Testis (tissue), 3 donors: ENCODE results near the gene MEGF11. TPM values are rescaled to one million over a fixed set of nuclear protein-coding genes. Genes with fewer than 3 reads are reported as not detected.

Source experiments
- DNase-seq: peaks from one replicate; pipeline ENCODE4 v3.0.0-alpha.2; 2019
- H3K27ac ChIP-seq, 2 donors: fragments of 200-600 bp; sonication (generic); one replicate each; pipeline ENCODE4 v1.5.1; 2019
- H3K27me3 ChIP-seq: fragments of 200-600 bp; sonication (generic); one replicate; pipeline ENCODE4 v1.5.1; 2019
- H3K36me3 ChIP-seq: fragments of 200-600 bp; sonication (generic); one replicate; pipeline ENCODE4 v1.5.1; 2017; ENCODE audit warnings: low read depth; ENCODE audit errors: missing control alignments
- H3K4me1 ChIP-seq: fragments of 200-600 bp; sonication (generic); one replicate; pipeline ENCODE4 v1.5.1; 2019
- H3K4me3 ChIP-seq, 2 donors: fragments of 200-600 bp; sonication (generic); one replicate each; pipeline ENCODE4 v1.5.1; 2017 to 2019
- H3K9me3 ChIP-seq: fragments of 200-600 bp; sonication (generic); one replicate; pipeline ENCODE4 v1.5.1; 2017
- POLR2A ChIP-seq: fragments of 450-650 bp; IDR thresholded peaks from one replicate; pipeline ENCODE4 v1.6.1; 2017; ENCODE audit warnings: antibody characterized with exemption, mild to moderate bottlenecking, moderate library complexity
- WGBS, 2 donors: methylation state at CpG; one replicate each; pipeline ENCODE4 v1.1.5; 2018; 5-methylcytosine and 5-hydroxymethylcytosine counted together
- intact Hi-C: fragments of 100-400 bp; cut with DNase I; formaldehyde crosslinking; loops from one replicate; pipeline ENCODE4 v1.15.1; 2023; ENCODE audit warnings: low total_unique reads
- polyA plus RNA-seq: library from polyadenylated mRNA; stranded (reverse); fragments of 350-450 nt; fragmentation: Illumina TruSeq; extraction: RNeasy Lipid Tissue Mini Kit (QIAGEN cat#74804); gene quantifications from one replicate; pipeline ENCODE4 v1.2.3, GENCODE V29; 2014; ENCODE audit warnings: low read depth, low replicate concordance; ENCODE audit not compliant: insufficient read depth
- total RNA-seq, 2 donors: library from RNA; depleted of rRNA; stranded (reverse); fragments of >200 nt; gene quantifications; one replicate each; pipeline ENCODE4 v1.2.3, GENCODE V29; 2016
- TF ChIP-seq, protein P1 (sequence below), 3 experiments: fragments of 450-650 bp in 2 of 3; fragments of 200-600 bp in 1 of 3; sonication (generic) in 1 of 3; IDR thresholded peaks; one replicate each; pipeline ENCODE4 v1.5.1; 2016 to 2019; ENCODE audit warnings: antibody characterized with exemption in 3 of 3, mild to moderate bottlenecking in 2 of 3, moderate library complexity in 1 of 3

The MEGF11 gene
- total and polyA plus RNA-seq, 3 donors from 2014 or later = 4.5 to 18.7 (median 8.6) TPM

DNA sequence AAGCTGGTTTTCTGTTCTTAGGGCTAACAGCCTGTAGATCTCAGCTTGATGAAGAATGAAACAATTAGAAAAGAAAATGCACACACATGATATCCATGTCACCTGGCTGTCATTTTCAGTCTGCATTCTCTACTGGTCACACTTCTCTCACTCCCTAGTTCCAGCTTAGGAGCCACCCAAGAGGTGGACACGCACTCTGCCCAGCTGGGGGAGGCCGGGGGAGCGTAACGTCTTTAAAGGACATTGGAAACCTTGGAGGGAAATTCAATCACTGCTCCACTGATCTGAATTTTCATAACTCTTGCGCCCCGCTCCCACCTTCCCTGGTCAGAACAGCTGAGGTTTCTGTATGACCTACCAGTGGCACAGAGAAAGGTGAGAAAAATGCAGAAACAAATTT is 304.5 kb downstream of the MEGF11 start:
- Histone ChIP-seq H3K9me3 (no peaks in the 10 kb centered on the region), H3K36me3 (no peaks in the 10 kb centered on the region), H3K4me3 (no peak overlapping the region), H3K27me3 (no peaks in the 10 kb centered on the region), H3K27ac (no peak overlapping the region), H3K4me1 (no peaks in the 10 kb centered on the region)
- DNase-seq = no peak
- 70 to 82% methylated on average over 6 of the region's 6 CpGs for WGBS, 2 donors
- intact Hi-C loops = no loop called here
- TF ChIP-seq, protein P1, sequence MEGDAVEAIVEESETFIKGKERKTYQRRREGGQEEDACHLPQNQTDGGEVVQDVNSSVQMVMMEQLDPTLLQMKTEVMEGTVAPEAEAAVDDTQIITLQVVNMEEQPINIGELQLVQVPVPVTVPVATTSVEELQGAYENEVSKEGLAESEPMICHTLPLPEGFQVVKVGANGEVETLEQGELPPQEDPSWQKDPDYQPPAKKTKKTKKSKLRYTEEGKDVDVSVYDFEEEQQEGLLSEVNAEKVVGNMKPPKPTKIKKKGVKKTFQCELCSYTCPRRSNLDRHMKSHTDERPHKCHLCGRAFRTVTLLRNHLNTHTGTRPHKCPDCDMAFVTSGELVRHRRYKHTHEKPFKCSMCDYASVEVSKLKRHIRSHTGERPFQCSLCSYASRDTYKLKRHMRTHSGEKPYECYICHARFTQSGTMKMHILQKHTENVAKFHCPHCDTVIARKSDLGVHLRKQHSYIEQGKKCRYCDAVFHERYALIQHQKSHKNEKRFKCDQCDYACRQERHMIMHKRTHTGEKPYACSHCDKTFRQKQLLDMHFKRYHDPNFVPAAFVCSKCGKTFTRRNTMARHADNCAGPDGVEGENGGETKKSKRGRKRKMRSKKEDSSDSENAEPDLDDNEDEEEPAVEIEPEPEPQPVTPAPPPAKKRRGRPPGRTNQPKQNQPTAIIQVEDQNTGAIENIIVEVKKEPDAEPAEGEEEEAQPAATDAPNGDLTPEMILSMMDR (IDR thresholded peaks at IDR 0.05) = no peak

- no peaks in the 10 kb centered on the region for H3K9me3 ChIP-seq
- 90 to 93% methylated on average over 8 of the region's 8 CpGs for WGBS, 2 donors
- no peak for TF ChIP-seq POLR2A
- TF ChIP-seq, protein P1 (IDR thresholded peaks at IDR 0.05) = no peak
Measured at GRCh38 chr15:65948383-65948782, 305.2 kb downstream of the MEGF11 start.

DNA sequence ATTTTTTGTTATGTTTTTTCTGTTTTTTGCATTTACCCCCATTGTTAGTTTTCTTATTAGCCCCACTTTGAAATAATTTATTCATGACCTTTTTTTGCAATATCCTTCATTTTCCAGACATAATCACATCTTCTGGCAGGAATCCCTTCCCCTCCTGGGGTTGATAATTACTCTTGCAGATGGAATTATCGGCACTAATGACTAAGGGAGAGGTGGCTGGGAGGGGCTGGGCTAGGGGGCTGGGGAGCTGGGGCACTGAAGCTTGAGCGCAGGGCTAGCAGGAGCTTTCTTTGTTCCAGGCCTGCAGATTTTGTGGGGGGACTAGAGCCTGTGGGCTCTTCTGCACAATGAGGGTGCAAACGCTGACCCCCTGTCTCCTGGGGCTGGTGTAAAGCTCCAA is 306.5 kb downstream of the MEGF11 start:
- intact Hi-C loops = no loop called here
- Histone ChIP-seq H3K9me3 (no peaks in the 10 kb centered on the region), H3K36me3 (no peaks in the 10 kb centered on the region), H3K27me3 (no peaks in the 10 kb centered on the region), H3K4me1 (no peaks in the 10 kb centered on the region), H3K4me3 (no peak overlapping the region), H3K27ac (no peak overlapping the region)
- TF ChIP-seq, protein P1 (IDR thresholded peaks at IDR 0.05) = no peak
- 71 to 91% methylated on average over 1 to 3 of the region's 3 CpGs for WGBS, 2 donors
- no peak for DNase-seq

More at GRCh38 chr15:65948383-65948782, 305.2 kb downstream of the MEGF11 start:
- Histone ChIP-seq H3K36me3 (no peaks in the 10 kb centered on the region), H3K27ac (no peak overlapping the region), H3K4me1 (no peaks in the 10 kb centered on the region), H3K27me3 (no peaks in the 10 kb centered on the region), H3K4me3 (no peak overlapping the region)
- no peak for DNase-seq
- intact Hi-C loops = no loop called here

GRCh38 chr15:65945616-65946015 is 307.9 kb downstream of the MEGF11 start:
- TF ChIP-seq, protein P1 (IDR thresholded peaks at IDR 0.05) = no peak
- no peak for TF ChIP-seq POLR2A
- no peaks in the 10 kb centered on the region for H3K27me3 ChIP-seq
- 91 to 98% methylated on average over 6 of the region's 6 CpGs for WGBS, 2 donors
- intact Hi-C loops = no loop called here
- H3K36me3 ChIP-seq = no peaks in the 10 kb centered on the region
- no peak for DNase-seq
- no peak overlapping the region for H3K27ac ChIP-seq
- H3K9me3 ChIP-seq = no peaks in the 10 kb centered on the region
- H3K4me3 ChIP-seq = no peak overlapping the region
- H3K4me1 ChIP-seq = no peaks in the 10 kb centered on the region

DNA sequence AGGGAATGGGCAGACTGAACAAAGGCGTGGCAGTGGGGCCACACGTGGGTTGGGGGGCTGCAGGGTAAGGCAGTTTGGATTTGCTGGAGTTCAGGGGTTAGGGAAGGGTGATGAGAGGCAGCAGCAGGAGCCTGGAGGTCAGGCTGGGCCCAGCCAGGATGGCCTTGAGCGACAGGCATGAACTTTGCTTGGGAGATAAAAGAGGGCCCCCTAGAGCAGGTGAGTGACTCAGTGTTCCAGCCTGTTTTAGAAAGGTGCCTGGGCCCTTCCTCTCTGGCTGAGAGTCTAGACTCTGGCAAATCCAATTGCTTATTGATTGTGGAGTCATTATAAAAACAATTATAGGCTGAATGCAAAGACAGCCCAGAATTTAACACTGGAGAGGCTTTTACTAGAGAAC is 309.1 kb downstream of the MEGF11 start:
- no peaks in the 10 kb centered on the region for H3K27me3 ChIP-seq
- H3K4me1 ChIP-seq = no peaks in the 10 kb centered on the region
- 82 to 84% methylated on average over 3 of the region's 3 CpGs for WGBS, 2 donors
- TF ChIP-seq POLR2A = no peak
- TF ChIP-seq, protein P1 (IDR thresholded peaks at IDR 0.05) = no peak
- H3K9me3 ChIP-seq = no peaks in the 10 kb centered on the region
- DNase-seq = no peak
- no peak overlapping the region for H3K4me3 ChIP-seq
- intact Hi-C loops = no loop called here
- H3K27ac ChIP-seq = no peak overlapping the region
- no peaks in the 10 kb centered on the region for H3K36me3 ChIP-seq
